ENCODE data around the gene COL12A1. TPM values are rescaled to one million over a fixed set of nuclear protein-coding genes. Genes with fewer than 3 reads are reported as not detected.

Gene COL12A1
- total RNA-seq, 4 donors from 2014 or later, result 14.2 to 45.1 (median 32.3) TPM

- intact Hi-C loops (cut with DNase I; ENCODE audit: low total_unique reads) (no loop called here), in situ Hi-C loops (cut with MboI; ENCODE audit: low pct_ligation_motif_present in 1 of 4, low pct_unique_long_range_greater_than_20kb in 1 of 4, low sequenced_read_pairs in 3 of 4) (no loop called here)
- H3K9me3 ChIP-seq, result no peaks in the 10 kb centered on the region
- 56 to 83% methylated on average over 1 of the region's 1 CpG for WGBS, 2 donors (ENCODE audit: low coverage in 1 of 2)
- no peaks in the 10 kb centered on the region for H3K36me3 ChIP-seq
- no peak overlapping the region for H3K27ac ChIP-seq
- TF ChIP-seq CTCF (IDR thresholded peaks at IDR 0.05), result no peak
- no peak for TF ChIP-seq POLR2AphosphoS5 (IDR thresholded peaks at IDR 0.05)
- no peak for TF ChIP-seq EP300 (IDR thresholded peaks at IDR 0.05; ENCODE audit: low read depth)
- no peak for TF ChIP-seq POLR2A (IDR thresholded peaks at IDR 0.05)
- no peak for DNase-seq
- no peak overlapping the region for H3K4me3 ChIP-seq
- no peaks in the 10 kb centered on the region for H3K27me3 ChIP-seq
- H3K4me1 ChIP-seq, result peaks cover 0 to 8% (median 0%) of the 10 kb centered on the region in 4 donors
Measured at GRCh38 chr6:75090576-75090975, 115.3 kb downstream of the COL12A1 start.

GRCh38 chr6:75089921-75090320 lies 115.9 kb downstream of the COL12A1 start:
- Histone ChIP-seq H3K9me3 (no peaks in the 10 kb centered on the region), H3K4me1 (peaks cover 0 to 13% (median 0%) of the 10 kb centered on the region in 4 donors), H3K4me3 (no peak overlapping the region), H3K27ac (peak overlapping the region in 1 of 4 donors; percentile 9), H3K36me3 (no peaks in the 10 kb centered on the region), H3K27me3 (peaks cover 2% of the 10 kb centered on the region)
- intact Hi-C loops (cut with DNase I; ENCODE audit: low total_unique reads), result no loop called here
- WGBS, 2 donors (ENCODE audit: low coverage in 1 of 2), result 56 to 88% methylated on average over 3 to 8 of the region's 8 CpGs
- DNase-seq, result no peak
- no peak for TF ChIP-seq CTCF (IDR thresholded peaks at IDR 0.05)
- TF ChIP-seq POLR2A (IDR thresholded peaks at IDR 0.05), result no peak
- no peak for TF ChIP-seq POLR2AphosphoS5 (IDR thresholded peaks at IDR 0.05)
- no peak for TF ChIP-seq EP300 (IDR thresholded peaks at IDR 0.05; ENCODE audit: low read depth)
- in situ Hi-C loops (cut with MboI; ENCODE audit: low pct_ligation_motif_present in 1 of 4, low pct_unique_long_range_greater_than_20kb in 1 of 4, low sequenced_read_pairs in 3 of 4), result no loop called here

- intact Hi-C loops (cut with DNase I; ENCODE audit: low total_unique reads), result no loop called here
- 83% methylated on average over 2 of the region's 2 CpGs for WGBS, 2 donors (ENCODE audit: low coverage in 1 of 2)
- H3K36me3 ChIP-seq, result no peaks in the 10 kb centered on the region
- no peaks in the 10 kb centered on the region for H3K9me3 ChIP-seq
- H3K4me1 ChIP-seq, result peaks cover 0 to 10% (median 0%) of the 10 kb centered on the region in 4 donors
- H3K27me3 ChIP-seq, result peaks cover 5% of the 10 kb centered on the region
- no peak overlapping the region for H3K4me3 ChIP-seq
- H3K27ac ChIP-seq, result peak overlapping the region in 1 of 4 donors; percentile 9
- in situ Hi-C loops (cut with MboI; ENCODE audit: low pct_ligation_motif_present in 1 of 4, low pct_unique_long_range_greater_than_20kb in 1 of 4, low sequenced_read_pairs in 3 of 4), result no loop called here
- no peak for DNase-seq
- TF ChIP-seq CTCF (IDR thresholded peaks at IDR 0.05) (no peak), POLR2A (IDR thresholded peaks at IDR 0.05) (no peak), EP300 (IDR thresholded peaks at IDR 0.05; ENCODE audit: low read depth) (no peak), POLR2AphosphoS5 (IDR thresholded peaks at IDR 0.05) (no peak)
Measured at GRCh38 chr6:75089151-75089897, 116.5 kb downstream of the COL12A1 start.

- Histone ChIP-seq H3K9me3 (no peaks in the 10 kb centered on the region), H3K4me3 (no peak overlapping the region), H3K36me3 (no peaks in the 10 kb centered on the region), H3K27ac (no peak overlapping the region), H3K27me3 (peaks cover 5% of the 10 kb centered on the region), H3K4me1 (peaks cover 0 to 10% (median 0%) of the 10 kb centered on the region in 4 donors)
- intact Hi-C loops (cut with DNase I; ENCODE audit: low total_unique reads) (no loop called here), in situ Hi-C loops (cut with MboI; ENCODE audit: low pct_ligation_motif_present in 1 of 4, low pct_unique_long_range_greater_than_20kb in 1 of 4, low sequenced_read_pairs in 3 of 4) (no loop called here)
- TF ChIP-seq CTCF (IDR thresholded peaks at IDR 0.05) (no peak), EP300 (IDR thresholded peaks at IDR 0.05; ENCODE audit: low read depth) (no peak), POLR2AphosphoS5 (IDR thresholded peaks at IDR 0.05) (no peak), POLR2A (IDR thresholded peaks at IDR 0.05) (no peak)
- WGBS, 2 donors (ENCODE audit: low coverage in 1 of 2), result 62 to 84% methylated on average over 10 to 13 of the region's 13 CpGs
- no peak for DNase-seq
Measured at GRCh38 chr6:75085931-75086635, 119.8 kb downstream of the COL12A1 start.

Measured in transverse colon (tissue), 4 donors.